GM18498 (cell line): Measurements from ENCODE around the gene DPEP1.

Experiments
- ATAC-seq: cut with Tn5 transposase; IDR thresholded peaks from one replicate; pipeline ENCODE4 v1.9.1; 2021; ENCODE audit warnings: mild to moderate bottlenecking, moderate library complexity; ENCODE audit not compliant: unreplicated experiment

Gene DPEP1

GRCh38 chr16:89598199-89598598 lies 15.2 kb upstream of the DPEP1 start:
- no peak for ATAC-seq

- no peak for ATAC-seq
Measured at GRCh38 chr16:89599451-89599858, 14.0 kb upstream of the DPEP1 start.

GRCh38 chr16:89599902-89600301 lies 13.5 kb upstream of the DPEP1 start:
- no peak for ATAC-seq

- ATAC-seq = no peak
Measured at GRCh38 chr16:89600427-89600826, 13.0 kb upstream of the DPEP1 start.

GRCh38 chr16:89600956-89601355 lies 12.5 kb upstream of the DPEP1 start:
- no peak for ATAC-seq

- no peak for ATAC-seq
Measured at GRCh38 chr16:89601906-89602272, 11.6 kb upstream of the DPEP1 start.

GRCh38 chr16:89602273-89602951 lies 11.0 kb upstream of the DPEP1 start:
- no peak for ATAC-seq

GRCh38 chr16:89602952-89603590 lies 10.4 kb upstream of the DPEP1 start:
- no peak for ATAC-seq

- ATAC-seq = no peak
Measured at GRCh38 chr16:89604764-89605163, 8.7 kb upstream of the DPEP1 start.

- no peak for ATAC-seq
Measured at GRCh38 chr16:89605186-89605970, 8.1 kb upstream of the DPEP1 start.

GRCh38 chr16:89606006-89606405 lies 7.4 kb upstream of the DPEP1 start:
- no peak for ATAC-seq

GRCh38 chr16:89607453-89607852 lies 6.0 kb upstream of the DPEP1 start:
- no peak for ATAC-seq

GRCh38 chr16:89607937-89608740 lies 5.3 kb upstream of the DPEP1 start:
- ATAC-seq = no peak

- no peak for ATAC-seq
Measured at GRCh38 chr16:89610108-89610453, 3.4 kb upstream of the DPEP1 start.

- ATAC-seq = no peak
Measured at GRCh38 chr16:89612415-89613166, 851 bp upstream of the DPEP1 start.

GRCh38 chr16:89613954-89614459 lies 565 bp downstream of the DPEP1 start:
- ATAC-seq = no peak

- ATAC-seq = no peak
Measured at GRCh38 chr16:89615176-89615575, 1.7 kb downstream of the DPEP1 start.

- no peak for ATAC-seq
Measured at GRCh38 chr16:89615596-89616090, 2.2 kb downstream of the DPEP1 start.

- no peak for ATAC-seq
Measured at GRCh38 chr16:89616623-89617022, 3.2 kb downstream of the DPEP1 start.

GRCh38 chr16:89617036-89617435 lies 3.6 kb downstream of the DPEP1 start:
- no peak for ATAC-seq
